MM.1S (cell line): Measurements from ENCODE around the gene GOLGA6A.
"Not testable (repeated sequence)": the region's sequence is repeated elsewhere in the genome, so short reads cannot be mapped to it uniquely, and the experiment has no call there.

Experiments
- DNase-seq: peaks from one replicate; pipeline ENCODE4 v3.0.0-alpha.2; 2015
- H2AFZ ChIP-seq: fragments of 300-600 bp; sonication (generic); 2 replicates; pipeline ENCODE4 v1.6.0; 2016; ENCODE audit warnings: antibody characterized with exemption, low read length
- H3F3A ChIP-seq: fragments of 300-600 bp; sonication (generic); 2 replicates; pipeline ENCODE4 v1.6.1; 2016; ENCODE audit warnings: mild to moderate bottlenecking, antibody characterized with exemption, low read length, moderate library complexity, mixed read lengths; ENCODE audit not compliant: insufficient read depth
- H3K27ac ChIP-seq: fragments of 300-600 bp; sonication (generic); 2 replicates; pipeline ENCODE4 v1.5.1; 2016; ENCODE audit warnings: mild to moderate bottlenecking, low read length
- H3K27me3 ChIP-seq: fragments of 300-600 bp; sonication (generic); replicated peaks from 2 replicates; pipeline ENCODE4 v1.6.0; 2016; ENCODE audit warnings: low read length; ENCODE audit not compliant: insufficient read depth
- H3K36me3 ChIP-seq: fragments of 300-600 bp; sonication (generic); replicated peaks from 2 replicates; pipeline ENCODE4 v1.6.1; 2016; ENCODE audit warnings: mild to moderate bottlenecking, low read length, mixed read lengths; ENCODE audit not compliant: insufficient read depth
- H3K4me1 ChIP-seq: fragments of 300-600 bp; sonication (generic); 2 replicates; pipeline ENCODE4 v1.6.1; 2016; ENCODE audit warnings: low read length, mixed read lengths
- H3K4me2 ChIP-seq: fragments of 300-600 bp; sonication (generic); 2 replicates; pipeline ENCODE4 v1.6.0; 2016; ENCODE audit warnings: low read depth, low read length
- H3K4me3 ChIP-seq: fragments of 300-600 bp; sonication (generic); 2 replicates; pipeline ENCODE4 v1.5.1; 2016; ENCODE audit warnings: low read length, mixed read lengths
- H3K79me2 ChIP-seq: fragments of 300-600 bp; sonication (generic); 2 replicates; pipeline ENCODE4 v1.6.1; 2016; ENCODE audit warnings: mixed run types, low read length, mixed read lengths
- H3K9ac ChIP-seq: fragments of 300-600 bp; sonication (generic); 2 replicates; pipeline ENCODE4 v1.6.1; 2016; ENCODE audit warnings: low read length, mixed read lengths
- H3K9me2 ChIP-seq: fragments of 300-600 bp; sonication (generic); replicated peaks from 2 replicates; pipeline ENCODE4 v1.6.1; 2016; ENCODE audit warnings: mild to moderate bottlenecking, low read length, mixed read lengths; ENCODE audit not compliant: insufficient read depth
- H3K9me3 ChIP-seq: fragments of 300-600 bp; sonication (generic); replicated peaks from 2 replicates; pipeline ENCODE4 v1.6.1; 2016; ENCODE audit warnings: mild to moderate bottlenecking, low read length, mixed read lengths; ENCODE audit not compliant: insufficient read depth
- H4K20me1 ChIP-seq: fragments of 300-600 bp; sonication (generic); 2 replicates; pipeline ENCODE4 v1.6.1; 2016; ENCODE audit warnings: mild to moderate bottlenecking, low read length, moderate library complexity, mixed read lengths; ENCODE audit not compliant: insufficient read depth
- CTCF ChIP-seq: fragments of 300-600 bp; sonication (generic); IDR thresholded peaks from 2 replicates; pipeline ENCODE4 v1.5.1; 2016; ENCODE audit warnings: antibody characterized with exemption, low read length, mixed read lengths
- EZH2 ChIP-seq: fragments of 300-600 bp; sonication (generic); optimal IDR thresholded peaks from 2 replicates; pipeline ENCODE3; 2017; ENCODE audit warnings: low read depth, mild to moderate bottlenecking, antibody characterized with exemption, low read length, mixed read lengths
- EZH2phosphoT487 ChIP-seq: fragments of 300-600 bp; sonication (generic); IDR thresholded peaks from 2 replicates; pipeline ENCODE4 v1.6.1; 2018; ENCODE audit warnings: antibody characterized with exemption, low read length

GOLGA6A gene

GRCh38 chr15:74082450-74082849 lies at the start of gene GOLGA6A:
Gene GOLGA6A (minus strand): TSS chr15:74082550. CDS start chr15:74082509, 41 bp downstream.
- not testable (repeated sequence) for H3K9me3 ChIP-seq, H3K4me3 ChIP-seq, H3K27ac ChIP-seq, H3K79me2 ChIP-seq, DNase-seq, H4K20me1 ChIP-seq, H3F3A ChIP-seq, H2AFZ ChIP-seq, H3K4me2 ChIP-seq, H3K9me2 ChIP-seq, H3K4me1 ChIP-seq, H3K9ac ChIP-seq, H3K27me3 ChIP-seq, H3K36me3 ChIP-seq

GRCh38 chr15:74131628-74132413 lies 49.5 kb upstream of the GOLGA6A start:
- no peak overlapping the region for H3K4me2 ChIP-seq
- H3F3A ChIP-seq: no peaks in the 10 kb centered on the region
- no peaks in the 10 kb centered on the region for H3K36me3 ChIP-seq
- no peak for DNase-seq
- H3K4me1 ChIP-seq: no peaks in the 10 kb centered on the region
- H3K27ac ChIP-seq: no peak overlapping the region
- H3K79me2 ChIP-seq: no peaks in the 10 kb centered on the region
- H4K20me1 ChIP-seq: no peaks in the 10 kb centered on the region
- no peaks in the 10 kb centered on the region for H3K9me2 ChIP-seq
- peaks cover 62% of the 10 kb centered on the region for H3K27me3 ChIP-seq
- H3K9ac ChIP-seq: no peak overlapping the region
- no peak overlapping the region for H2AFZ ChIP-seq
- TF ChIP-seq EZH2phosphoT487 (no peak), CTCF (no peak), EZH2 (no peak)
- H3K9me3 ChIP-seq: no peaks in the 10 kb centered on the region
- no peak overlapping the region for H3K4me3 ChIP-seq

- H3K4me1 ChIP-seq: no peaks in the 10 kb centered on the region
- no peak overlapping the region for H3K4me3 ChIP-seq
- peaks cover 60% of the 10 kb centered on the region for H3K27me3 ChIP-seq
- no peaks in the 10 kb centered on the region for H3K9me3 ChIP-seq
- no peak overlapping the region for H2AFZ ChIP-seq
- no peaks in the 10 kb centered on the region for H4K20me1 ChIP-seq
- H3K9me2 ChIP-seq: no peaks in the 10 kb centered on the region
- H3F3A ChIP-seq: no peaks in the 10 kb centered on the region
- DNase-seq: no peak
- H3K4me2 ChIP-seq: no peak overlapping the region
- no peak for TF ChIP-seq EZH2phosphoT487
- no peak for TF ChIP-seq EZH2
- no peak for TF ChIP-seq CTCF
- no peaks in the 10 kb centered on the region for H3K36me3 ChIP-seq
- H3K27ac ChIP-seq: no peak overlapping the region
- no peak overlapping the region for H3K9ac ChIP-seq
- no peaks in the 10 kb centered on the region for H3K79me2 ChIP-seq
Measured at GRCh38 chr15:74130849-74131627, 48.7 kb upstream of the GOLGA6A start.
